ENCODE data around the gene TMEM145.

- no peak for TF ChIP-seq CTCF (conservative IDR thresholded peaks at IDR 0.05; ENCODE audit: low read depth, low read length)
- TF ChIP-seq EZH2 (IDR thresholded peaks at IDR 0.05; ENCODE audit: borderline replicate concordance, low read depth, low read length, poor library complexity, severe bottlenecking), result no peak
Measured at GRCh38 chr19:42345191-42345812, 32.2 kb downstream of the TMEM145 start.

Measured in A673 (cell line).